ENCODE results near the gene MAD2L1BP. TPM values are rescaled to one million over a fixed set of nuclear protein-coding genes. Genes with fewer than 3 reads are reported as not detected.
A peak's percentile ranks its signal among the peaks of the same experiment; 100 is the strongest.

Gene MAD2L1BP
- total and polyA plus RNA-seq, 2 of the 4 experiments (the other 2 are of a cell fraction): 28.1 to 50.2 TPM

DNA sequence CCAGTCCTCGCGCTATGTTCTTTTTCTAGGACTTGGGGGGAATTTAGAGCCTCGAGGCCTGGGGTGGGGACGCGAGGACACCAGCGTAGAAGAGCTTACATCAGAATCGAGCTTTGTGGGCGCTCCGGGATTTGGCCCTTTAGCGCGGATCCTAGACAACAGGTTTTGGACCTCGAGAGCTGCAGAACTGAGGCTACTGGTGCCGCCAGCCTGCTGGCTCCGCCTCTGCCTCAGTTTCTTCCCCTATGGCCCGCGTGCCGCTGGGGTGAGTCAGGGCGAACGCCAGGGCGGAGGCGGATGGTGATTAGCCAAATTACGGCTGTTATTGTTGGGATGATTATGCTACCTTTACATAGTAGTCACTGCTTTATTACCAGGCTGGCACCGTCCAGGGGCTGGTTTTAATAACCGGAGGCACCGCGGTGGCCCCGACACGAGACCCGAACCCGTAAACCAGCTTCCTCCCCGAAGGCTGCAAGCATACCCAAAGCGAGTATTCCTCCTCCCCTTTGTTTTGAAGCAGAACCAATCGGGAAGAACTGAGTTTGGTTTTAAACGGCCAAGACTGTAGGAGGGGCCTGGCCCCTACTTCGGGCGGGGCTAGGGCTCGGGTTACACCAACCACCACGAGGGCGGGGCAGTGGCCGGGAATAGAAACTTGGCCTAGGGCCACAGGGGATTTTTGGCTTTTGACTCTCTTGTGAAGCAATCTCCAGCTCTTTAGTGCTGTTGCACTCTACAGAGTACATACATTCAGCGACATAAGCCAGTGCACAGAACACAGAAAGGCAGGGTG is 5.9 kb upstream of the MAD2L1BP start (continued):
- TF ChIP-seq, protein P1, sequence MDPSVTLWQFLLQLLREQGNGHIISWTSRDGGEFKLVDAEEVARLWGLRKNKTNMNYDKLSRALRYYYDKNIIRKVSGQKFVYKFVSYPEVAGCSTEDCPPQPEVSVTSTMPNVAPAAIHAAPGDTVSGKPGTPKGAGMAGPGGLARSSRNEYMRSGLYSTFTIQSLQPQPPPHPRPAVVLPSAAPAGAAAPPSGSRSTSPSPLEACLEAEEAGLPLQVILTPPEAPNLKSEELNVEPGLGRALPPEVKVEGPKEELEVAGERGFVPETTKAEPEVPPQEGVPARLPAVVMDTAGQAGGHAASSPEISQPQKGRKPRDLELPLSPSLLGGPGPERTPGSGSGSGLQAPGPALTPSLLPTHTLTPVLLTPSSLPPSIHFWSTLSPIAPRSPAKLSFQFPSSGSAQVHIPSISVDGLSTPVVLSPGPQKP (IDR thresholded peaks at IDR 0.05; ENCODE audit: borderline replicate concordance, low read depth, low read length): no peak

DNA sequence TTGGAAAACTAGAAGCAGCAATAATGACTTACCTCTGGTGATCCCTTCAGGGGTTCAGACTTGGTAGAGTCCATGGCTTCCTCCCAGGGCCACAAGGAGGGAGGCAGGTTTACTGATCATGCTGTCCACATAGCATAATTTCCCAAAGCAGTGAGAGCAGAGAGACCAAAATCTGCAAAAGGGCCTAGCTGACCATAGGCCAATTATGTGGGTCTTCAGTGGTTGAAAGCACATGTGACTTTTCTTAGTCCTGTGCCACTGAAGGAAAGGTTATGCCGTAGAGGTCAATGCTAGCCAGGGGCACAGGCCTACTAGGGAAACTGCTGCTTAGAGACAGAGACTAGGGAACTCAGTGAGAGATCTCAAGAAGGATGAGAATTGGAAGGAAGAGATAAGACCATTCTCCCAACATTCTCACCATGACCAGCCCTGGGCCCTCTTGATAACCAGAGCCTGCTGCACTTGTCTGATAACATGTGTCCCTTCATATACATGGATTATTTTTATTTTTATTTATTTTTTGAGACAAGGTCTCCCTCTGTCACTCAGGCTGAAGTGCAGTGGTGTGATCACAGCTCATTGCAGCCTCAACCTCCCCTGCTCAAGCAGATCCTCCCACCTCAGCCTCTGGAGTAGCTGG is 4.5 kb upstream of the MAD2L1BP start:
- BruUV-seq (replicated peaks): no TSS peak
- Histone ChIP-seq H2BK15ac (ENCODE audit: low read depth, low read length) (peak overlapping the region; percentile 53; the same call in 1 of the 3 replicates), H3K79me1 (ENCODE audit: low read depth in 1 of 2, low read length in 2 of 2) (peaks cover 16 to 36% of the 10 kb centered on the region in 2 experiments), H4K91ac (ENCODE audit: insufficient read depth, low read depth, low read length) (0 out of 2 replicates have a peak overlapping the region, but pooled peaks have one; percentile 55), H3K56ac (ENCODE audit: extremely low read depth, insufficient read depth, low read length) (no peak overlapping the region), H3K23ac (ENCODE audit: low read depth, low read length) (peak overlapping the region; percentile 19; the same call in 1 of the 2 replicates), H3K14ac (replicated peaks; ENCODE audit: low read depth, low read length) (peak overlapping the region; percentile 53; the same call in 1 of the 2 replicates), H3K4me2 (ENCODE audit: low read depth, low read length) (no peak overlapping the region), H2BK120ac (ENCODE audit: low read depth, low read length) (peak overlapping the region; percentile 12; the same call in 1 of the 2 replicates), H2BK20ac (ENCODE audit: low read depth, low read length) (no peak overlapping the region), H3K4me1 (ENCODE audit: control insufficient read depth, insufficient read depth, low read length) (peaks cover 12% of the 10 kb centered on the region), H2BK5ac (ENCODE audit: low read depth, low read length, poor library complexity, severe bottlenecking) (peak overlapping the region; percentile 11), H4K5ac (ENCODE audit: low read depth, low read length) (no peak overlapping the region; the same call in 1 of the 2 replicates), H3K18ac (ENCODE audit: low read depth, low read length) (no peak overlapping the region), H4K8ac (ENCODE audit: low read depth in 2 of 2, low read length in 2 of 2) (peak overlapping the region in 1 of 2 experiments; percentile 59; a peak in 2 of 4 replicates), H3K27ac (ENCODE audit: insufficient read depth, low read length) (peak overlapping the region; percentile 28; the same call in 1 of the 2 replicates), H3K27me3 (ENCODE audit: control insufficient read depth, insufficient read depth, low read length) (no peaks in the 10 kb centered on the region), H3K4me3 (ENCODE audit: insufficient read depth, low read depth, low read length) (no peak overlapping the region), H3K36me3 (ENCODE audit: control insufficient read depth, insufficient read depth, low read length) (peaks cover 3% of the 10 kb centered on the region; the same call in 1 of the 2 replicates), H4K20me1 (ENCODE audit: insufficient read depth, low read length) (no peaks in the 10 kb centered on the region), H2AK5ac (ENCODE audit: low read depth, low read length) (peak overlapping the region; percentile 79), H3K9ac (ENCODE audit: low read depth, low read length) (no peak overlapping the region), H3K4ac (ENCODE audit: low read depth, low read length) (peak overlapping the region; percentile 24), H2AK9ac (replicated peaks; ENCODE audit: low read depth, low read length, poor library complexity) (peak overlapping the region; percentile 7), H3K9me1 (ENCODE audit: insufficient read depth, low read length) (peaks cover 12% of the 10 kb centered on the region), H2AFZ (replicated peaks; ENCODE audit: low read length, poor library complexity) (no peak overlapping the region), H3K9me3 (ENCODE audit: control insufficient read depth, insufficient read depth, low read length) (no peaks in the 10 kb centered on the region)
- WGBS, 2 experiments (ENCODE audit: extremely low coverage in 2 of 2, insufficient read length in 1 of 2): no CpG with 5 or more reads among the region's 1 CpG
- ATAC-seq (ENCODE audit: low read depth): no peak
- DNase-seq: no peak
- POLR2A ChIA-PET (ENCODE audit: unreplicated experiment): no interaction called here
- CTCF ChIA-PET: no interaction called here
- dilution Hi-C loops (cut with HindIII; ENCODE audit: low sequenced_read_pairs, unreplicated experiment): no loop called here
- TF ChIP-seq FOS (IDR thresholded peaks at IDR 0.05; ENCODE audit: low read depth, low read length) (no peak), MAZ (IDR thresholded peaks at IDR 0.05; ENCODE audit: borderline replicate concordance, low read depth, low read length) (no peak), RFX5 (IDR thresholded peaks at IDR 0.05; ENCODE audit: low read depth, low read length) (no peak)
- TF ChIP-seq, protein P2, sequence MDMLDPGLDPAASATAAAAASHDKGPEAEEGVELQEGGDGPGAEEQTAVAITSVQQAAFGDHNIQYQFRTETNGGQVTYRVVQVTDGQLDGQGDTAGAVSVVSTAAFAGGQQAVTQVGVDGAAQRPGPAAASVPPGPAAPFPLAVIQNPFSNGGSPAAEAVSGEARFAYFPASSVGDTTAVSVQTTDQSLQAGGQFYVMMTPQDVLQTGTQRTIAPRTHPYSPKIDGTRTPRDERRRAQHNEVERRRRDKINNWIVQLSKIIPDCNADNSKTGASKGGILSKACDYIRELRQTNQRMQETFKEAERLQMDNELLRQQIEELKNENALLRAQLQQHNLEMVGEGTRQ (IDR thresholded peaks at IDR 0.05; ENCODE audit: low read depth, low read length): no peak
- in situ Hi-C loops (cut with MboI; ENCODE audit: low sequenced_read_pairs): no loop called here
- intact Hi-C loops (cut with micrococcal nuclease): no loop called here

Measured in IMR-90 (cell line).